ENCODE data around the gene AGRN. TPM values are rescaled to one million over a fixed set of nuclear protein-coding genes. Genes with fewer than 3 reads are reported as not detected.

The AGRN gene
- total RNA-seq, 4 donors from 2014 or later, result 33.0 to 103 (median 41.4) TPM

DNA sequence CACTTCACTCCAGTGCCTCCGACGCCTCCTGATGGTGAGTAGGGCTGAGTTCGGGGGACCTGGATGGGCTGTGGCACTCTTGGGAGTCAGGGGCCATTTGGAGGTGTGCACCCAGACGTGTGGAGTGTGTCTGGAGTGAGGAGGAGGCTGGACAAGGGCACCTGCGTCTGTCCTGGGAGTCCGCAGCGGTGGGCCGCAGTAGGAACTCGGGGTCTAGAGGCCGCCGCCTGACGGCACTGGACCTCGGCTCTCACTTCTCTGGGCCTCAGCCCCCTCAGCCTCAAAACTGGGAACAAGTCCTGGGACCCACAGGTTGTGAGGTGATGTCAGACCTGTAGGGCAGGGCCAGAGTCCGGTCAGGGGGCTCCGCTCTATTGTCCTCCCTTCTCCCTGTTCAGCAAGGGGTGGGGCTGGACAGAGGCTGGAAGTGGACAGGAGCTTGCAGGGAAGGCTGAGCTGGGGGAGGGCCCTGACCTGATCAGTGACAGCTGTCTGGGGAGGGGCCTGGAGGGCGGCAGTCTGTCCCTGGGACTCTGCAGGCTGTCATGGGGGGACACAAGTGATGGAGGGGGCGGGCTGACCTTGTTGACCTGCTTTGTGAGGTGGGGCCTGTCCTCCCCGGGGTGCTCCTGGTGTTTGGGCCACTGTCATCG, 15.5 kb downstream of the AGRN start:
- peaks cover 0 to 19% of the 10 kb centered on the region in 2 donors for H3K27me3 ChIP-seq
- H3K4me1 ChIP-seq, result peaks cover 6 to 46% (median 38%) of the 10 kb centered on the region in 4 donors
- no peaks in the 10 kb centered on the region for H3K9me3 ChIP-seq
- TF ChIP-seq, protein P1, sequence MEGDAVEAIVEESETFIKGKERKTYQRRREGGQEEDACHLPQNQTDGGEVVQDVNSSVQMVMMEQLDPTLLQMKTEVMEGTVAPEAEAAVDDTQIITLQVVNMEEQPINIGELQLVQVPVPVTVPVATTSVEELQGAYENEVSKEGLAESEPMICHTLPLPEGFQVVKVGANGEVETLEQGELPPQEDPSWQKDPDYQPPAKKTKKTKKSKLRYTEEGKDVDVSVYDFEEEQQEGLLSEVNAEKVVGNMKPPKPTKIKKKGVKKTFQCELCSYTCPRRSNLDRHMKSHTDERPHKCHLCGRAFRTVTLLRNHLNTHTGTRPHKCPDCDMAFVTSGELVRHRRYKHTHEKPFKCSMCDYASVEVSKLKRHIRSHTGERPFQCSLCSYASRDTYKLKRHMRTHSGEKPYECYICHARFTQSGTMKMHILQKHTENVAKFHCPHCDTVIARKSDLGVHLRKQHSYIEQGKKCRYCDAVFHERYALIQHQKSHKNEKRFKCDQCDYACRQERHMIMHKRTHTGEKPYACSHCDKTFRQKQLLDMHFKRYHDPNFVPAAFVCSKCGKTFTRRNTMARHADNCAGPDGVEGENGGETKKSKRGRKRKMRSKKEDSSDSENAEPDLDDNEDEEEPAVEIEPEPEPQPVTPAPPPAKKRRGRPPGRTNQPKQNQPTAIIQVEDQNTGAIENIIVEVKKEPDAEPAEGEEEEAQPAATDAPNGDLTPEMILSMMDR (IDR thresholded peaks at IDR 0.05), result no peak
- no peak overlapping the region for H3K27ac ChIP-seq
- DNase-seq, result no peak
- no peak overlapping the region for H3K4me3 ChIP-seq
- no peaks in the 10 kb centered on the region for H3K36me3 ChIP-seq

DNA sequence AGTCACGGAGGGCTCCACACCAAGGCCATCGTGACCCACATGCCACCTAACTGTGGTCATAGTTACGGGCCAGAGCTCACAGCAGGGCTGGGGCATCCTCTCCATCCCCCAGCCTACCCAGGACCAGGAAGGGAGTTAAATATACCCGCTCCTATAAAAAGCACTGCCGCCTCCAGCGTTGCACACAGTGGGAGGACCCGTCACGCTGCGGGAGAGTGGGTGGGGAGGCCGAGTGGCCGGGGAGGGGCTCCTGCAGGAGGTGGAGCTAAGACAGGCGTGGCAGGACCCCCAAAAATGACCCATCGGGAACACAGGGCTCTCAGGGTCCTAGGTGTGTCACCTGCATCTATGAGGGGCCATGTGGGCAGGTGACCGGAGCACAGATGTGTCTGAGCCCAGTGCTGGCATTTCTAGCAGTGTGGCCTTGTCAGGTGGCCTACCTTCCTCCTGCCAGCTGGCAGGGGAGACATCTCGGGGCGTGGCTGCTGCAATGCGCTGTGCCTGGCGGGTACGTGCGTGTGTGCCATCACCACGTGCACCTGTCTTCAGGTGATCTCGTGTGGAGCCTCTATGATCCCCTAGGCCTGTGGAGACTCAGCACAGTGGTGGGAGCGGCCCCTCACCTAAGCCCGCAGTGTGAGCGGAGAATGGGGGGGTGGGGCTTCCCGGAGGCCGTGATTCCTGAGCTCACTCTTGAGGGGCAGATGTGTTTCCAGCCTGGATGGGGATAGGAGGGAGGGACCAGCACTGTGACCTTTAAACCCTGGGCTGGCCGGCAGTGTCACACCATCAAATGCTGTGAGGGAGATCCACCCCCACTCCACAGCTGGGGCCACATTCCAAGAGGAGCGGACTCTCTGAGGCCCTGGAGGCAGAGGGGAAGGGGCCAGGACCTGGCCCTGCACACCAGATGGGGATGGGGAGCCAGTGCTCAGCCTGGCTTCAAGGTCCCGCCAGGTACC, 17.7 kb downstream of the AGRN start:
- DNase-seq, result no peak
- TF ChIP-seq, protein P1 (IDR thresholded peaks at IDR 0.05), result no peak
- no peak for TF ChIP-seq POLR2A (IDR thresholded peaks at IDR 0.05)
- Histone ChIP-seq H3K27ac (no peak overlapping the region), H3K36me3 (no peaks in the 10 kb centered on the region), H3K27me3 (peaks cover 0 to 19% of the 10 kb centered on the region in 2 donors), H3K4me1 (peaks cover 6 to 42% (median 31%) of the 10 kb centered on the region in 4 donors), H3K4me3 (no peak overlapping the region), H3K9me3 (no peaks in the 10 kb centered on the region)

DNA sequence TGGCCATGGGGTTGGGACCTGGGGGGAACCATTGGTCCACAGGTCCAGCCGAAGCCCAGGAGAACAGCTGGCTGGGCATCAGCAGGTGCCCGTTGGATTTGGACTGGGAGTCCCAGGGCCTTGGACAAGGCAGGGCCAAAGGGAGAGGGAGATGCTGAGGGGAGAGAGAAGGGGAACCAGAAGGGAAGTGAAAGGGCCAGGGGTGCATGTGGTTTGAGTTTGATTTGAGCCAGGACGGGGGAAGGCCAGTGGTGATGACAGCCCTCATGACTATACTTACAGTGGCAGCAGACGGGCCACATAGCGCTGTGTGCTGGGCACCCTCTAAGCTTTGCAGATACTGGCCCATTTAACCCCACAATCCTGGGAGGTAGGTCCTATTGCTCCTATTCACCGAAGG, 18.8 kb downstream of the AGRN start:
- Histone ChIP-seq H3K9me3 (no peaks in the 10 kb centered on the region), H3K27ac (no peak overlapping the region), H3K27me3 (peaks cover 0 to 9% of the 10 kb centered on the region in 2 donors), H3K4me3 (no peak overlapping the region), H3K36me3 (no peaks in the 10 kb centered on the region), H3K4me1 (peaks cover 6 to 32% (median 23%) of the 10 kb centered on the region in 4 donors)
- DNase-seq, result peak in 1 of 3 donors; percentile 60
- TF ChIP-seq, protein P1 (IDR thresholded peaks at IDR 0.05), result no peak
- no peak for TF ChIP-seq POLR2A (IDR thresholded peaks at IDR 0.05)

DNA sequence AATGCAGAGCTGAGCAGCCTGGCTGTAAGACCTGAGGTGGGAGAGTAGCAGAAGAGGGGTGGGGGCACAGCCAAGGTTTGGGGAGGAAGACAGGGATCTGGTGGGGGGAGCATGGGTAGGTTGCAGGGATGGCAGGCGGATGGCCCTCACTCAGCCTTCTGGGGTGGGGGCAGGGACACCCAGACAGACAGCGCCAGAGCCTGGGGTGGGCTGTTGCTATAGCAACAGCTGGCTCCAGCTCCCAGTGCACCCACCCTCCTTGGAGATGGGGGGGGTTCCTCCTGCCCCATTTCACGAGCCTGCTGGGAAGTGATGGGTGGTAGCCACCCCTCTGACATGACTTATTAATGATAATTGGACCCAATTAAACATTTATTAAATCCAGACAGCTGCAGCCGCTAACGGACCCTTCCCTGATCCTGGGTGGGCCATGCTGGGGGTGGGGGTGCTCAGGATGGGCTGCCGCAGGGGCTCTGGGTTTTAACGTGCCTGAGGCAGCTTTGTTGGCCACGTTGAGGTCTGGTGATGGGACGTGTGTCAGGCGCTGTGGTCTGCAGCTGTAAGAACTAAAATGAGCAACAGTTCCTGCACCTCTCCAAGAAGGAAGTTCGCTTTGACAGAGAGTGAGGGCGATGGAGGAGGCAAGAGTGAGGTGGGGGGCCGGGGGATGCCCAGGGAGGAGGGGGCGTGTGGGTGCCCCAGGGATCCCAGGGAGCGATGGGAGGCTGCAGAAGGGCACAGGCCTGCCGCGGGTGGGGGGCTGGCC, 19.4 kb downstream of the AGRN start:
- H3K4me3 ChIP-seq, result peak overlapping the region in 1 of 4 donors; percentile 44
- peaks cover 0 to 4% of the 10 kb centered on the region in 2 donors for H3K27me3 ChIP-seq
- no peaks in the 10 kb centered on the region for H3K36me3 ChIP-seq
- H3K9me3 ChIP-seq, result no peaks in the 10 kb centered on the region
- peaks cover 6 to 25% (median 17%) of the 10 kb centered on the region in 4 donors for H3K4me1 ChIP-seq
- no peak for DNase-seq
- no peak for TF ChIP-seq POLR2A (IDR thresholded peaks at IDR 0.05)
- TF ChIP-seq, protein P1 (IDR thresholded peaks at IDR 0.05), result no peak
- H3K27ac ChIP-seq, result no peak overlapping the region

Data from Peyer's patch (tissue), 4 donors.